GM12891 (cell line): Measurements from ENCODE around the gene SERINC3.

Experiments
- POLR2A ChIP-seq: IDR thresholded peaks from 2 replicates; pipeline ENCODE4 v1.6.1; 2011; ENCODE audit warnings: low read depth, low read length, control low read depth
- POLR2AphosphoS5 ChIP-seq: IDR thresholded peaks from 2 replicates; pipeline ENCODE4 v1.6.1; 2011; ENCODE audit warnings: low read depth, low read length, control low read depth
- TAF1 ChIP-seq: IDR thresholded peaks from 2 replicates; pipeline ENCODE4 v1.6.1; 2011; ENCODE audit warnings: low read depth, low read length, control low read depth

- TF ChIP-seq POLR2A (no peak), POLR2AphosphoS5 (no peak), TAF1 (no peak)
Observed at GRCh38 chr20:44552050-44552449, 30.2 kb upstream of the SERINC3 start.
